VCaP (cell line): ENCODE results near the gene DTD1.
"Not testable (repeated sequence)": the region's sequence is repeated elsewhere in the genome, so short reads cannot be mapped to it uniquely, and the experiment has no call there.

ENCODE experiments used
- H3K27ac ChIP-seq: fragments of 450-650 bp; 2 replicates; pipeline ENCODE4 v1.5.1; 2017
- CTCF ChIP-seq: fragments of 450-650 bp; conservative IDR thresholded peaks from 2 replicates; pipeline ENCODE4 v1.5.1; 2017; ENCODE audit warnings: mild to moderate bottlenecking, moderate library complexity

The DTD1 gene

GRCh38 chr20:18778690-18779392, 191.0 kb downstream of the DTD1 start:
- TF ChIP-seq CTCF = no peak
- H3K27ac ChIP-seq = no peak overlapping the region

GRCh38 chr20:18780385-18781130, 192.7 kb downstream of the DTD1 start:
- no peak overlapping the region for H3K27ac ChIP-seq
- TF ChIP-seq CTCF = no peak

- no peak overlapping the region for H3K27ac ChIP-seq
- TF ChIP-seq CTCF = no peak
Measured at GRCh38 chr20:18781509-18781908, 193.7 kb downstream of the DTD1 start.

- no peak for TF ChIP-seq CTCF
- H3K27ac ChIP-seq = no peak overlapping the region
Measured at GRCh38 chr20:18783385-18783959, 195.6 kb downstream of the DTD1 start.

GRCh38 chr20:18787046-18787445, 199.2 kb downstream of the DTD1 start:
- H3K27ac ChIP-seq = not testable (repeated sequence)

- TF ChIP-seq CTCF = no peak
- no peak overlapping the region for H3K27ac ChIP-seq
Measured at GRCh38 chr20:18788021-18788420, 200.2 kb downstream of the DTD1 start.

- H3K27ac ChIP-seq = no peak overlapping the region
- no peak for TF ChIP-seq CTCF
Measured at GRCh38 chr20:18790787-18791186, 202.9 kb downstream of the DTD1 start.
